Trophoblast cell (in vitro differentiated cells and primary cell): ENCODE measurements around the gene SPOCK1.

Experiments
- DNase-seq, 2 donors: peaks; one replicate each; pipeline ENCODE4 v3.0.0-alpha.2; 2016
- H2AFZ ChIP-seq: 2 replicates; pipeline ENCODE4 v1.6.1; 2013; ENCODE audit warnings: low read length, moderate library complexity, mild to moderate bottlenecking; ENCODE audit not compliant: insufficient read depth, poor library complexity
- H2AK5ac ChIP-seq: 2 replicates; pipeline ENCODE4 v1.6.1; 2013; ENCODE audit warnings: mild to moderate bottlenecking, low read length
- H2BK120ac ChIP-seq: 2 replicates; pipeline ENCODE4 v1.6.1; 2013; ENCODE audit warnings: low read length, mild to moderate bottlenecking, moderate library complexity; ENCODE audit not compliant: insufficient read depth, poor library complexity
- H2BK12ac ChIP-seq: 2 replicates; pipeline ENCODE4 v1.6.1; 2013; ENCODE audit warnings: mild to moderate bottlenecking, low read length, moderate library complexity
- H2BK5ac ChIP-seq: 2 replicates; pipeline ENCODE4 v1.6.1; 2013; ENCODE audit warnings: low read length, low read depth, moderate library complexity, mild to moderate bottlenecking; ENCODE audit not compliant: poor library complexity
- H3K14ac ChIP-seq: 2 replicates; pipeline ENCODE4 v1.6.1; 2013; ENCODE audit warnings: mild to moderate bottlenecking, low read length
- H3K18ac ChIP-seq: 2 replicates; pipeline ENCODE4 v1.6.1; 2013; ENCODE audit warnings: mild to moderate bottlenecking, low read length
- H3K23ac ChIP-seq: 2 replicates; pipeline ENCODE4 v1.6.1; 2013; ENCODE audit warnings: low read length
- H3K27ac ChIP-seq: 2 replicates; pipeline ENCODE4 v1.5.1; 2013; ENCODE audit warnings: low read depth, mild to moderate bottlenecking, inconsistent platforms, low read length, moderate library complexity
- H3K27me3 ChIP-seq: 2 replicates; pipeline ENCODE4 v1.6.1; 2013; ENCODE audit warnings: inconsistent platforms, mild to moderate bottlenecking, low read length, moderate library complexity; ENCODE audit not compliant: insufficient read depth
- H3K36me3 ChIP-seq, 2 experiments: 1 replicate in 1 of 2; 2 replicates in 1 of 2; pipeline ENCODE4 v1.6.1; 2013; ENCODE audit warnings: low read length in 2 of 2, mild to moderate bottlenecking in 2 of 2, moderate library complexity in 1 of 2; ENCODE audit not compliant: insufficient read depth in 2 of 2, control insufficient read depth in 1 of 2
- H3K4ac ChIP-seq: 2 replicates; pipeline ENCODE4 v1.6.1; 2013; ENCODE audit warnings: low read depth, mild to moderate bottlenecking, low read length, moderate library complexity
- H3K4me1 ChIP-seq, 2 experiments: 1 replicate in 1 of 2; 2 replicates in 1 of 2; pipeline ENCODE4 v1.6.1; 2013; ENCODE audit warnings: low read length in 2 of 2, mild to moderate bottlenecking in 2 of 2, moderate library complexity in 1 of 2; ENCODE audit not compliant: insufficient read depth in 2 of 2, control insufficient read depth in 1 of 2
- H3K4me2 ChIP-seq: 2 replicates; pipeline ENCODE4 v1.6.1; 2013; ENCODE audit warnings: inconsistent platforms, mild to moderate bottlenecking, low read length, moderate library complexity
- H3K4me3 ChIP-seq: 2 replicates; pipeline ENCODE4 v1.5.1; 2013; ENCODE audit warnings: mild to moderate bottlenecking, low read depth, low read length, inconsistent platforms
- H3K79me1 ChIP-seq: one replicate; pipeline ENCODE4 v1.6.1; 2013; ENCODE audit warnings: low read length
- H3K79me2 ChIP-seq: 2 replicates; pipeline ENCODE4 v1.6.1; 2013; ENCODE audit warnings: low read length, mild to moderate bottlenecking; ENCODE audit not compliant: control insufficient read depth, insufficient read depth, poor library complexity
- H3K9ac ChIP-seq: 2 replicates; pipeline ENCODE4 v1.6.1; 2013; ENCODE audit warnings: mild to moderate bottlenecking, low read length
- H3K9me3 ChIP-seq: 2 replicates; pipeline ENCODE4 v1.6.1; 2013; ENCODE audit warnings: low read depth, mild to moderate bottlenecking, control low read depth, inconsistent platforms, low read length; ENCODE audit not compliant: insufficient read depth
- H4K12ac ChIP-seq: 2 replicates; pipeline ENCODE4 v1.6.1; 2013; ENCODE audit warnings: low read depth, mild to moderate bottlenecking, low read length, moderate library complexity
- H4K8ac ChIP-seq: 2 replicates; pipeline ENCODE4 v1.6.1; 2013; ENCODE audit warnings: low read depth, mild to moderate bottlenecking, low read length, moderate library complexity
- H4K91ac ChIP-seq: one replicate; pipeline ENCODE4 v1.6.1; 2013; ENCODE audit warnings: low read depth, mild to moderate bottlenecking, low read length, moderate library complexity
- WGBS: extraction: QIAGEN DNeasy Blood & Tissue Kit; methylation state at CpG from one replicate; pipeline ENCODE4 v1.1.7; 2013; ENCODE audit warnings: missing lambda C conversion rate; ENCODE audit not compliant: insufficient read length, insufficient coverage; ENCODE audit errors: extremely low coverage; 5-methylcytosine and 5-hydroxymethylcytosine counted together

The SPOCK1 gene

DNA sequence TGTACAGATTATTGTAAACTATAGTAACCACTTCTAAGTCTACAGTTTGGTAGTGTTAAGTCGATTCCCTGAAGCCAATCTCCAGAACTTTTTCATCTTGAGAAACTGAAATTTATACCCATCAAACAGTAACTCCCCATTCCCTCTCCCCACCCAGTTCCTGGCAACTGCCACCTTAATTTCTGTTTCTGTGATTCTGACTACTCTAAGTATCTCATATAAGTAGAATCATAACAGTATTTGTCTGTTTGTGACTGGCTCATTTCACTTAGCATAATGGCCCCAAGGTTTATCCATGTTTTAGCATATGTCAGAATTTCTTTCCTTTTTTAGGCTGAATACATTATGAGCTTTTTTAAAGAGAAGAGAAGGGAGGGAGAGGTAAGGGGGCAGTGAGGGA lies 61.4 kb downstream of the SPOCK1 start:
- no peak overlapping the region for H3K9ac ChIP-seq
- no peak overlapping the region for H2AFZ ChIP-seq
- no peak overlapping the region for H3K14ac ChIP-seq
- no peak overlapping the region for H3K4me3 ChIP-seq
- no peaks in the 10 kb centered on the region for H3K9me3 ChIP-seq
- no peak overlapping the region for H3K23ac ChIP-seq
- no peak for DNase-seq
- no CpG with 5 or more reads among the region's 1 CpG for WGBS
- H3K79me1 ChIP-seq = no peaks in the 10 kb centered on the region
- no peak overlapping the region for H3K4ac ChIP-seq
- H4K8ac ChIP-seq = no peak overlapping the region
- H3K79me2 ChIP-seq = no peaks in the 10 kb centered on the region
- H4K12ac ChIP-seq = no peak overlapping the region
- no peak overlapping the region for H4K91ac ChIP-seq
- H3K18ac ChIP-seq = no peak overlapping the region
- H2AK5ac ChIP-seq = no peak overlapping the region
- H3K4me2 ChIP-seq = no peak overlapping the region
- no peak overlapping the region for H3K27ac ChIP-seq
- H3K4me1 ChIP-seq = no peaks in the 10 kb centered on the region
- no peak overlapping the region for H2BK5ac ChIP-seq
- no peak overlapping the region for H2BK120ac ChIP-seq
- no peaks in the 10 kb centered on the region for H3K36me3 ChIP-seq
- H2BK12ac ChIP-seq = no peak overlapping the region
- no peaks in the 10 kb centered on the region for H3K27me3 ChIP-seq

DNA sequence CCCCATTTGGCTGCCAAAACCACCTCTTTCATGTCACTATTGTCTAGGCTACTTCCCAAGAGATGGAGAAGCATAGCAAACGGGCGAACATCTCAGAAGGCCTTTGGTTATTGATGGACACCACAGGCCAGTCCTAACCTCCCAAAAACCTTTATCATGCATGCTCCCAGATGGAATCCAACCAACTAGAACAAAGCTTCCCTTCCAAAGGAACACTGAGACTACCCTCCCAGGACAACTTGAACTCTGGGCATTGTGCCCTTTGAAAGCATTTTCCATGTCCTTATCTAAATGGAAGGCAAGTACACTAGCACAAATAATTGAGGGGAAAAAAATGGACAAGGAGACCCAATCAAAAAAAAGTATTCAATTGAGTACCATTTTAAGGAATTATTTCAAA lies 65.6 kb downstream of the SPOCK1 start:
- Histone ChIP-seq H3K79me1 (no peaks in the 10 kb centered on the region), H3K36me3 (no peaks in the 10 kb centered on the region), H3K4me1 (no peaks in the 10 kb centered on the region), H4K91ac (no peak overlapping the region), H2BK12ac (no peak overlapping the region), H2AFZ (no peak overlapping the region), H3K23ac (no peak overlapping the region), H3K9me3 (no peaks in the 10 kb centered on the region), H4K12ac (no peak overlapping the region), H3K14ac (no peak overlapping the region), H3K27me3 (no peaks in the 10 kb centered on the region), H3K4me3 (no peak overlapping the region), H3K4me2 (no peak overlapping the region), H3K9ac (no peak overlapping the region), H3K79me2 (no peaks in the 10 kb centered on the region), H4K8ac (no peak overlapping the region), H3K18ac (no peak overlapping the region), H2AK5ac (no peak overlapping the region), H2BK5ac (no peak overlapping the region), H2BK120ac (no peak overlapping the region), H3K27ac (no peak overlapping the region), H3K4ac (no peak overlapping the region)
- no peak for DNase-seq
- WGBS = no CpG with 5 or more reads among the region's 2 CpGs

DNA sequence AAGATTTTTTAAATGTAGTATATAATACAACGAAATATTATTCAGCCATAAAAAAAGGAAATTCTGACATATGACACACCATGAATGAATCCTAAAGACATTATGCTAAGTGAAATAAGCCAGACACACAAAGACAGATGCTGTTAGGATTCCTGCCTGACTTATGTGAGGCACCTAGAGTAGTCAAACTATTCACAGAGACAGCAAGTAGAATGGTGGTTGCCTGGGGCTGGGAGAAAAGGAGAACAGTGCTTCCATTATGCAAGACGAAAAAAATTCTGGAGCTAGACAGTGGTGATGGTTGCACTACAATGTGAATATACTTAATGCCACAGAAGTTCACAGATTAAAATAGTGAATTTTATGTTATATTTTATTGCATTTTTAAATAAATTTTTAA lies 66.8 kb downstream of the SPOCK1 start:
- Histone ChIP-seq H3K79me1 (no peaks in the 10 kb centered on the region), H3K4me1 (no peaks in the 10 kb centered on the region), H3K36me3 (no peaks in the 10 kb centered on the region), H4K12ac (no peak overlapping the region), H3K79me2 (no peaks in the 10 kb centered on the region), H3K9me3 (no peaks in the 10 kb centered on the region), H3K27me3 (no peaks in the 10 kb centered on the region), H3K18ac (no peak overlapping the region), H3K23ac (no peak overlapping the region), H2AFZ (no peak overlapping the region), H2BK5ac (no peak overlapping the region), H2BK12ac (no peak overlapping the region), H4K8ac (no peak overlapping the region), H2BK120ac (no peak overlapping the region), H2AK5ac (no peak overlapping the region), H3K14ac (no peak overlapping the region), H3K4me3 (no peak overlapping the region), H3K4me2 (no peak overlapping the region), H3K9ac (no peak overlapping the region), H3K4ac (no peak overlapping the region), H3K27ac (no peak overlapping the region), H4K91ac (no peak overlapping the region)
- peak; percentile 78 to 92 for DNase-seq
- no CpG with 5 or more reads among the region's 2 CpGs for WGBS

DNA sequence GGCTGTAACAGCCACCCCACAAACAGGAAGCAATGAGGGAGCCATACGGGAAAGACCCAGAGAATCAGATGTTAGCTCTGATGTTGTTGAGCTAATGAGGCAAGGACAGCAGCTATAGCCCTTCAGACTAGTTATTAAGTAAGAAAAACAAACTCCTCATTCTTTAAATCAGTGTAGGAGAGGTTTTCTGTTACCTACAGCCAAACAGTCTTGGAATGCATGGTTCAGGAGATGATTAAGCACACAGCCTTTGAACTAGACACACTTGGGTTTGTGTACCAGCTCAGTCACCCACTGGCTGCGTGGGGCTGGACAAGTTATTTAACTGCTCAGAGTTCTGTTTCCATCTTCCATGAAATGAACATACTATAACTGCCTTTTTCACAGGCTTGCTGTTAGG lies 68.1 kb downstream of the SPOCK1 start:
- Histone ChIP-seq H3K27me3 (no peaks in the 10 kb centered on the region), H3K36me3 (no peaks in the 10 kb centered on the region), H3K4me2 (no peak overlapping the region), H3K23ac (no peak overlapping the region), H3K27ac (no peak overlapping the region), H3K9me3 (peaks cover 2% of the 10 kb centered on the region), H4K8ac (no peak overlapping the region), H3K4ac (no peak overlapping the region), H2BK12ac (no peak overlapping the region), H3K18ac (no peak overlapping the region), H3K4me1 (no peaks in the 10 kb centered on the region), H3K9ac (no peak overlapping the region), H2AK5ac (no peak overlapping the region), H3K79me2 (no peaks in the 10 kb centered on the region), H3K4me3 (no peak overlapping the region), H4K91ac (no peak overlapping the region), H4K12ac (no peak overlapping the region), H2BK5ac (no peak overlapping the region), H3K79me1 (no peaks in the 10 kb centered on the region), H2BK120ac (no peak overlapping the region), H3K14ac (no peak overlapping the region), H2AFZ (no peak overlapping the region)
- WGBS = no CpG with 5 or more reads among the region's 2 CpGs
- peak; percentile 25 to 44 for DNase-seq
